SU-DHL-6 (cell line): ENCODE data around the gene REXO4.

Experiments
- H2AFZ ChIP-seq: fragments of 200-600 bp; sonication (generic); 2 replicates; pipeline ENCODE4 v1.6.1; 2014; ENCODE audit warnings: low read depth, mild to moderate bottlenecking, moderate library complexity, mixed read lengths, antibody characterized with exemption, low read length; ENCODE audit not compliant: severe bottlenecking
- H3F3A ChIP-seq: fragments of 200-600 bp; shearing (Covaris generic); 2 replicates; pipeline ENCODE4 v1.6.0; 2016; ENCODE audit warnings: antibody characterized with exemption, mild to moderate bottlenecking; ENCODE audit not compliant: insufficient read depth
- H3K27ac ChIP-seq: fragments of 200-600 bp; sonication (generic); 2 replicates; pipeline ENCODE4 v1.5.1; 2016; ENCODE audit warnings: low read depth, mild to moderate bottlenecking, low read length, moderate library complexity, mixed read lengths
- H3K27me3 ChIP-seq: fragments of 200-600 bp; sonication (generic), shearing (Covaris generic); 2 replicates; pipeline ENCODE4 v1.6.0; 2014; ENCODE audit warnings: mild to moderate bottlenecking, low read length
- H3K36me3 ChIP-seq: fragments of 200-600 bp; sonication (generic); 2 replicates; pipeline ENCODE4 v1.6.1; 2014; ENCODE audit warnings: mild to moderate bottlenecking, low read length, mixed read lengths
- H3K4me2 ChIP-seq: fragments of 300-600, 200-600 bp; shearing (Covaris generic), sonication (generic); 2 replicates; pipeline ENCODE4 v1.6.0; 2014; ENCODE audit warnings: low read length, low read depth, mild to moderate bottlenecking; ENCODE audit not compliant: poor library complexity, severe bottlenecking
- H3K4me3 ChIP-seq: fragments of 200-600 bp; sonication (generic); 2 replicates; pipeline ENCODE4 v1.5.1; 2014; ENCODE audit warnings: antibody characterized with exemption, low read length, mild to moderate bottlenecking, mixed read lengths; ENCODE audit not compliant: insufficient read depth, poor library complexity, severe bottlenecking
- H3K79me2 ChIP-seq: fragments of 200-600 bp; sonication (generic); 2 replicates; pipeline ENCODE4 v1.6.1; 2014; ENCODE audit warnings: mild to moderate bottlenecking, low read length, moderate library complexity; ENCODE audit not compliant: insufficient read depth
- H3K9ac ChIP-seq: fragments of 200-600 bp; sonication (generic); 2 replicates; pipeline ENCODE4 v1.7.0; 2014; ENCODE audit warnings: mild to moderate bottlenecking, low read length
- H3K9me2 ChIP-seq: fragments of 200-600 bp; sonication (generic); replicated peaks from 2 replicates; pipeline ENCODE4 v1.6.1; 2014; ENCODE audit warnings: low read length; ENCODE audit not compliant: insufficient read depth
- H3K9me3 ChIP-seq: fragments of 200-600 bp; sonication (generic); 2 replicates; pipeline ENCODE4 v1.6.1; 2014; ENCODE audit warnings: low read length, mixed read lengths; ENCODE audit not compliant: insufficient read depth
- H4K20me1 ChIP-seq: fragments of 200-600 bp; sonication (generic); 2 replicates; pipeline ENCODE4 v1.6.1; 2014; ENCODE audit warnings: low read depth, mild to moderate bottlenecking, antibody characterized with exemption, low read length, moderate library complexity, mixed read lengths
- CTCF ChIP-seq: fragments of 200-600 bp; sonication (generic); IDR thresholded peaks from one replicate; pipeline ENCODE4 v1.5.1; 2017; ENCODE audit warnings: antibody characterized with exemption, mild to moderate bottlenecking, low read length, moderate library complexity; ENCODE audit not compliant: insufficient read depth, poor library complexity, severe bottlenecking
- EZH2phosphoT487 ChIP-seq: fragments of 200-600 bp; sonication (generic), shearing (Covaris generic); conservative IDR thresholded peaks from 2 replicates; pipeline ENCODE4 v1.6.1; 2018; ENCODE audit warnings: mild to moderate bottlenecking, antibody characterized with exemption, low read length, moderate library complexity, mixed read lengths

REXO4 gene

DNA sequence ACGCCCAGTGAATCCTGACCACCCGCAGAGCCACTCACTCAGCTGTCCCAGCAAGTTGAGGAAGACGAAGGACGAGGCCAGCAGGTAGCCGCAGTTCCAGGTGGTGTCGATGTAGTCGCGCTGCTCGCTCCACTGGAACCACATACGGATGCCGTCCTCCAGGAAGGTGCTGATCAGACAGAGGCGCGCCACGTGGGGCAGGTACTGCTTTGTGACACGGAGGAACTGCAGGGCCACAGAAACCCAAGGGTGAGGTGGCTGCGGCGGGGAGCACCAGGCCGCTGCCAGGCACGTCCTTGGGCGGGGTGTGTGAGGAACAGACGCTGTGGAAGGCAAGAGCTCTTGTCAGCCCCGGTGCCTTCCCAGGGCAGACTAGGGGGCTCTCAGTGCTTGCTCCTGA lies 50.6 kb downstream of the REXO4 start:
- Histone ChIP-seq H3K36me3 (peaks cover 6% of the 10 kb centered on the region), H3K27ac (no peak overlapping the region)

GRCh38 chr9:133366435-133366834 lies 51.4 kb downstream of the REXO4 start:
- no peak overlapping the region for H3K4me2 ChIP-seq

More for the DNA sequence above, 50.6 kb downstream of the REXO4 start:
- H2AFZ ChIP-seq = no peak overlapping the region
- H3K79me2 ChIP-seq = peaks cover 53% of the 10 kb centered on the region
- H3F3A ChIP-seq = no peaks in the 10 kb centered on the region
- no peak overlapping the region for H3K9ac ChIP-seq
- H3K4me2 ChIP-seq = no peak overlapping the region
- no peaks in the 10 kb centered on the region for H3K27me3 ChIP-seq
- H4K20me1 ChIP-seq = no peaks in the 10 kb centered on the region; the same call in 1 of the 2 replicates
- H3K4me3 ChIP-seq = no peak overlapping the region
- no peaks in the 10 kb centered on the region for H3K9me3 ChIP-seq
- H3K9me2 ChIP-seq = no peaks in the 10 kb centered on the region
- no peak for TF ChIP-seq EZH2phosphoT487
- TF ChIP-seq CTCF = no peak

DNA sequence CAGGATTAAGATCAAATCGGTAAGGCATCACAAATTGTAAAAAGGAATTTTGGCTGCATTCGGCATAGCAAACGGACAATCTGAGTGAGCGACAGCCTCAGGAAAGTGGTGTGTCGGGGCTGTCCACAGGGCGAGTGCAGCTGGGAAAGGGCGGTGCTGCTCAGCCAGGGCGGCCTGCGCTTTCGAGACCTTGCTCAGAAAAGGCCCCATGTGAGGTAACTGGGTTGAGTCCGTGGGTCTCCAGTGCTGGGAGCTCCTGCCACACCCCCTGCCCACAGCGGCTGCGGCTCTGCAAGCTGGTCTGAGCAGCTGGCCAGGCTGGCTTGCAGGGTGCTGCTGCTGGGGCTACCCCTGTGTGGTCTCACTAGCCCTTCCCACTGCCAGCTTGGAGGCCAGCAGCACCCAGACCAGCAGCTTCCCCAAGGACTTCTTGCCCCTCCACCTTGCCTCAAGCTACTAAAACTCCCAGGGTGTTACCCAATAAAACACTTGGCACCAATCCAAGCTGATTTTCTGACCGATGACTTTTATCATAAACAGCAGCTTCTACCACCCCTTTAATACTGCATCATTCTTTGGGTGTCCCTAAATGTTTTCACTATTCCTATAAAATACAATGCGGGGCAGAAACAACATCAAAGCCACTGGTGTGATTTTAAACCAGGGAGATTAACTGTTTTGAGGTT lies 55.3 kb downstream of the REXO4 start:
- Histone ChIP-seq H3K4me2 (no peak overlapping the region), H2AFZ (no peak overlapping the region), H3K27me3 (no peaks in the 10 kb centered on the region), H3K9ac (no peak overlapping the region), H3K4me3 (no peak overlapping the region), H3K36me3 (peaks cover 6% of the 10 kb centered on the region), H3K9me3 (no peaks in the 10 kb centered on the region), H4K20me1 (no peaks in the 10 kb centered on the region), H3K27ac (no peak overlapping the region), H3K79me2 (peaks cover 9% of the 10 kb centered on the region; the same call in 1 of the 2 replicates), H3F3A (0 out of 2 replicates have a peak, but pooled peaks cover 5% of the 10 kb centered on the region), H3K9me2 (no peaks in the 10 kb centered on the region)
- TF ChIP-seq CTCF (no peak), EZH2phosphoT487 (no peak)

More at GRCh38 chr9:133366435-133366834, 51.4 kb downstream of the REXO4 start:
- peaks cover 6% of the 10 kb centered on the region for H3K36me3 ChIP-seq
- no peaks in the 10 kb centered on the region for H3F3A ChIP-seq
- H3K27me3 ChIP-seq = no peaks in the 10 kb centered on the region
- no peaks in the 10 kb centered on the region for H3K9me2 ChIP-seq
- no peak overlapping the region for H3K4me3 ChIP-seq
- no peaks in the 10 kb centered on the region for H3K9me3 ChIP-seq
- H4K20me1 ChIP-seq = no peaks in the 10 kb centered on the region; the same call in 1 of the 2 replicates
- no peak overlapping the region for H2AFZ ChIP-seq
- no peak overlapping the region for H3K27ac ChIP-seq
- peaks cover 46% of the 10 kb centered on the region for H3K79me2 ChIP-seq
- H3K9ac ChIP-seq = no peak overlapping the region
- TF ChIP-seq CTCF (no peak), EZH2phosphoT487 (no peak)
